Measurements from ENCODE around the gene FAM114A2.
"Not testable (repeated sequence)": the region's sequence is repeated elsewhere in the genome, so short reads cannot be mapped to it uniquely, and the experiment has no call there.

Gene FAM114A2

GRCh38 chr5:154038707-154039457 lies at the start of gene FAM114A2, which contains the start of gene MFAP3:
FAM114A2 (minus strand) TSS chr5:154038910; CDS start chr5:154034953, 3,957 bp downstream.
MFAP3 (plus strand) TSS chr5:154038967; CDS start chr5:154049723, 10,756 bp downstream.
- DNase-seq: peak; percentile 72 to 84

- DNase-seq: peak in 1 of 2 experiments; percentile 54
Observed at GRCh38 chr5:154087260-154087659, 48.5 kb upstream of the FAM114A2 start.

- DNase-seq: peak; percentile 61 to 80
Observed at GRCh38 chr5:154086641-154087040, 47.9 kb upstream of the FAM114A2 start.

GRCh38 chr5:154086146-154086545 lies 47.4 kb upstream of the FAM114A2 start:
- DNase-seq: peak; percentile 25 to 59

DNA sequence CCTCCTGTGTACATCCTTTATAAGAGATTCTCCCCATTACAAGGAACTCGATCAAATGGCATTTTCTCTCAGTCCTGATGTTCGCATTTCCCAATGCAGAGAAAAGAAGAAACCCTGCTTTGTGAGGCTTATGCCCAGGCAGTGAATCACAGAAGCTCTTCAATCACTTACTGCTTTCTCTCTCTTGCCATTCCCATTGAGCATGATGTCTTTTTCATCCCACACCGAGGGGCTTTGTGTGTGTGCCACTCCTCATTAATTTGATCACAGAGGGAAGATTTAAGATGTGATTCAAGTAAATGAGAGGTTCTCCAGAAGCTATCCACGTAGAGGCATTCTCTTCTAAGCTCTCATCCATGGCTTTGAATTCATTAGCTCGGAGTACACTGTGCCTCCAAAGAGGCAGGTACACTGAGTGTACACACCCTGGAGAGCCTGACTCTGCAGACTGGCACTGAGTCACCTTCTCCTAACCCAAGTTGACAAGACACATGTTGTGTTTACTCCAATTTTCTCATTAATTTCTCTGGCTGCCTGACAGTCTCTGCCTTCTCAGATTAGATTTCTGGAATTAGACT lies 45.4 kb upstream of the FAM114A2 start:
- no peak for DNase-seq

DNA sequence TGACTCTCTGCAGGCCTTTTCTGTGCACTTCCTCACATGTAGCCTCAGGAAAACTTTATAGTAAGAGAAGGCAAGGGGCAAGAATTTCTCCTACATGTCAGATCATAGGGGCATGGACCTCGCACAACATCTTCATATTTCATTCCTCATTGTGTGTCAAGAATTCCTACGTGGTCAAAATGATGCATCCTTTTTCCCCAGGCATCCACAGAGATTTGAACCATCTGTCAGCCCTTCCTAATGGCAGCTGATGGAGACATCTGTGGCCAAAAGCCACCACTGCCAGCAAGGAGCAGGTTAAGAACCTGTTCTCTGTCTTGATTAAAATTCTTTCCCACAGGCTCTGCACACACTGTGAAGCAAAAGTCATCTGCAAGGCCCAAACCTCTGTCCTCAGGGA lies 42.5 kb upstream of the FAM114A2 start:
- peak; percentile 25 to 51 for DNase-seq

- DNase-seq: no peak
Observed at GRCh38 chr5:154078272-154078671, 39.6 kb upstream of the FAM114A2 start.

DNA sequence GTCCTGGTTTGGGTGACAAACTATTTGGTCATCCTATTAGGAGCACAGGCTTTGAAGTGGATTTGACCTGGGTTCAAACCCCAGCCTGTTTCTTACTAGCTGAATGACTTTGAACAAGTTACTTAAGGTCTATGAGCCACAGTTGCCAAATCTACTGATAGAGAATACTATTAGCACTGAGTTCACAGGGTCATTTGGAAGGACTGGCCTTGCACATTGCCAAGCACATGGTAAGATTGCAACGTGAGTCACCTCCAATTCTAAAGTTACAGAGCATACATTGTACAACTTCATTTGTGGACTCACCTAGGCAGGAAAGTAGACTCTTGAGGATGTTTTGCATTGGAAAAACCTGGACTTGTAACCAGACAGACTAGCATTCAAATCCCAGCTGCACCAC lies 39.0 kb upstream of the FAM114A2 start:
- DNase-seq: no peak

DNA sequence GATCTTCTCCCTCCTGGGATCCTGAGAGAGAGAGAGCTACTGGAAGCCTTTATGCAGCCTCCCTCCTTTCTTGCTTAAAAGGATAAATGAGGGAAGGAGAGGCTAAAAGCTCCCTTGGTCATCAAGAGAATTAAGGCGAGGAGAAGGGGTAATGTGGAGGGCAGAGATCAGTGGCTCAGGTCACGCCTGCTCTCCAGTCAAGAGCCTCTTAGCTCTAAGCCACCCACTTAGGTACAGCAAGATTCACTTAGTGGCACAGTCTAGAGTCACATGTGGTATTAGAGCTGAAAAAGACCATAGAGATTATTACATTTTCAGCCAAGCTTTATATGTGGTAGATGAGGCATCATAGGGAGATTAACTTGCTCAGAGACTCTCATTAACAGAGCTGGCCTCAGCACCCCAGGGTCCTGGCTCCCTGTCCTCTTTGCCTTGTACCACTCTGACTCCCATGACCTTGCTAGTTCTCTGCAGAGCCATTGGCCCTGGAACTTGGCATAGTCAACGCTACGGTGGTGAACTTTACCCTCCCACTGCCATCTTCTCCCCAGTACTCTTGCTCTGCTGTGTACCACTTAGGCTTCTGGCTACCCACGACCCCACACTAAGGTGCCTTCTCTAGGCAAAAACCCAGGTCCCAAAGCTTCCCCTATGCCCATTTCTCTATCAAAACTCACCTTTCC lies 37.7 kb upstream of the FAM114A2 start:
- peak; percentile 5 to 6 for DNase-seq

DNA sequence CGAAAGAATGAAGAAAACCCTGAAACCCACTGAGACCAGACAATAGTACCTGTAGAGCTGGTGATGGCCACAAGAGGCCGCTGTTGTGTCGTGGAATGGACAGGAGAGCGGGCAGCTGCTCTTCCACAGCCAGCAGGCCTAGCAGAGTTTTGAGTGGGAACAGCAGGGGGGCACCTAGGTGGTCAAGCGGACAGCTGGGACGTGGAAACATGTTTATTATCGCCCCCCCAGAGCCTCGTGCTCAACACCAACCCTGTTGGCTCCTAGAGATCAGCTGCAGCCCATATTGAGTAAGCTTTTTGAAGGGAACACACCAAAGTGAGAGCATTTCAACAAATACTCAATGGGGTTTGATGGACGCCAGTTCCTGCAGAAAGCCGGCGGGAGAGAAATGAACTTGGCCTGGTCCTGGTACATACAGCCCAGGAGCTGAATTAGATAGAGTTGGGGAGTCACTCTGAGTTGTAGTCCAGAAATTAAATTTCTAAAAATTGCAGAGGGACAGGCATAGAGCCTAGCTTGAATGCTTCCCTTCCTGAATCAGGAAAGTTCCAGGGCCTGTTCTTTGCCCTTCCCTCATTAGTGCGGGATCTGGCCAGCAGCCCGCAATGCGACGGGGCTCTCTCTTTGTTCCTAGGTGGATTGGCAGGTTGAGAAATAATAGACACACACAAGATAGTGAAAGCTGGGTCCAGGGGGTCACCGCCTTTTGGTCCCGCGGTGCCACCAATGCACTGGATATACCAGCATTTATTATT lies 33.9 kb upstream of the FAM114A2 start:
- DNase-seq: peak; percentile 16 to 68

DNA sequence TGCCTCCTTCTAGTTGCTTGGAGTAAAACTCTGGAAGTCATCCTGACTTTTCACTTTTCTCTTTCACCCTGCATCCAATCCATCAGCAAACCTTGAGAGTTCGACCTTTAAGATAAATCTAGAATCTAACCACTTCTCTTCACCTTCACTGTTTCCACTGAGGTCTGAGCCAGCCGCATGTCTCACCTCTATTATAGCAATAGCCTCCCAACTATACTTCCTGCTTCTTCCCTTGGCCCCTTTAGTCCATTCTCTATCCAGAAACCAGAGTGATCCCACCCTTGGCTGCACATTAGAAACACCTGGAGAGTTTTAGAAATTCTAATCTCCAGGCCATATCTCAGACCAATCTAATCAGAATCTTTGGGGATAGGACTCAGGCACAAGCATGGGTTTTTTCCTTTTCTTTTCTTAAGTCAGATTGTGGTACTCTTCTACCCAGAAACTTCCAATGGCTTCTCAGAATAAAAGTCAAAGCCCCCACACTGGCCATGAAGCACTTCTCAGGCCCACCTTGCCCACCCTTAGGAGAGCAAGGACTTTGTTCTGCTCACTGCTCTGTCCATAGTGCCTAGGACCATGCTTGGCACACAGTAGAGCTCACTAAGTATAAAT lies 33.2 kb upstream of the FAM114A2 start:
- no peak for DNase-seq

GRCh38 chr5:154069854-154070253 lies 31.1 kb upstream of the FAM114A2 start:
- DNase-seq: not testable (repeated sequence)

DNA sequence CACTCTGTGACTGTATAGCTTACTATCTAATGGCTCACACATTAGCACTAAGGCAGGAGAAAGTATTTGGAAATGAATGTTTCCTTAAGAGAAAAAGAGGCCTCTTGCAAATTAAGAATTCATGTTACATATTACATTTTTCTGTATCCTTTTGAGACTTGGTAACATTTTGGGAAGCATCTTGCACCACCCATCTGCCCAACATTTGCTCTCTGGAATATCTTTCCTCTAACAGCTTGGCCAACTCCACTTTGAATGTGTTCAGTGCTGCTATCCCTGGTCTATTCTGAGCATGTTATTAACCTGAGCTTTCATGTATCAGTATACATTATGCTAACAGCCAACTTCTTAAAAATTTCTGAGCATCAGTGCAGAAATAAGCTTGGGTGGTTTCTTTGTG lies 27.3 kb upstream of the FAM114A2 start:
- DNase-seq: no peak

DNA sequence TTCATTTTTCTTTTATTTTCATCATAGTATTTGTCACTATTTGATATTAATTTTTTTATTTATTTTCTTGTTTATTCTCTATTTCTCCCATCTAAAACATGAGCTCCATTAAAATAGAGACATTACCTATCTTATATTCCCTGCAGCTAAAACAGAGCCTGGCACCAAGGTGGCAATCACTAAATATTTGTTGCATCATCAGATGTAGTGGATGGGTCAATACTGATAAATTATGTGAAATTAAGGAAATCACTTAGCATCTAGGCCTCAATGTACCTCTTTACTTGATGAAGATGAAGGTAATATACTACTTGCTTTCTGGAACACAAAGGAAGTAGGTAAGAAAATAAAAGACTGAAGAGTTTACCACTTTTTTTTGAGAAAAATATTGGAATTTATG lies 24.7 kb upstream of the FAM114A2 start:
- DNase-seq: no peak

DNA sequence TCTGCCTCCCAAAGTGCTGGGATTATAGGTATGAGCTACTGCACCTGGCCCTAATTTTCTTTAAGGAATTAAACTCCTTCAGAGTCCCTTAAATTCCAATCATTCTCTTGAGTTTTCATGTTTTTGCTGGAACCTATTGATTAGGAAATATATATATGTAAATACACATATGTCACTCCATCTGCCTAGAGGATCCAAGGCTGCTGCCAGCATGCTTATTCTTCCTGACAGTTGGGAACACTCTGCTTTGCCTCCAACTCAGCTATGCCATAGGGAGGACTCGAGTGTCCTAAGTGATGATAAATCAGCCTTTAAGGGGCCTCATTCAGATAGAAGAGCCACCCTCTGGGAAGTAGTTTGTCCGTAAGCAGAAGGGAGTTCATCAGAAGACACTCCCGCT lies 21.9 kb upstream of the FAM114A2 start:
- peak; percentile 9 to 69 for DNase-seq

- no peak for DNase-seq
Observed at GRCh38 chr5:154059583-154059982, 20.9 kb upstream of the FAM114A2 start.

DNA sequence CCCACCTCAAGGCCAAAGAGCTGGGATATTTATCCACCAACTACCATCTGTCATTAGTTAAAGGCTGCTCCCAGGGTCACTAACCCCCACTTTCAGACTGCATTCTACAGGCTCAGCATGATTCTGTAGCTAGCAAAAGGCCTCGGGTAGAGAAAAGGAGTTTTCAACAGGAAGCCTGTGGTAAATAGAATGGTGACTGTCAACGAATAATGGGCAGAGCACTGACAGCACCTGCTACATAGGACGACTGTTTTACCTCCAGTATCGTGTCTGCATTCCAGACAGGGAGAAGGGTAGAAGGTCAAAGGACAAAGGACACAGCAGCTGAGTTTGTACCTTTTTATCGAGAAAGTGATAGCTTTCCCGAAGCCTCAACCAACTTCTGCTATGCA lies 20.3 kb upstream of the FAM114A2 start:
- no peak for DNase-seq

- peak; percentile 37 to 67 for DNase-seq
Observed at GRCh38 chr5:154058055-154059038, 19.6 kb upstream of the FAM114A2 start.

DNA sequence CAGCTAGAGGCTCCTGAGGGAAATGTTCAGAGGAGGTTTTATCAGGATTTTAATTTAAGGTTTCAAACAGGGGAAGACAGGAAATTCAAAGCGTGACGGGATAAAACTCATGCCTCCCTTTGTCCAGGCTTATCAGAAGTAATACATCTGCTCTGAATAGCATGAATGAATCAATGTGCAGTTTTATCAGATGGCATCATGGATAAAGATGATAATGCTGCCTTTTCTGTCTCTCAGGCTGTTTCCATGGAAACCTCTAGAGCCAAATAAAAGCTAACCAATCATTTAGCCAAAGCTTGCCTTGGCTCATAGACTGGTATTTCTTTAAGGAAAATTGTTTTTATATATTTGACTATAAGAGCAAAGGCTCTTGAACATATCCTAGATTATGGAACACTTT lies 16.5 kb upstream of the FAM114A2 start:
- DNase-seq: no peak

GRCh38 chr5:154053468-154053867 lies 14.8 kb upstream of the FAM114A2 start:
- no peak for DNase-seq

- DNase-seq: no peak
Observed at GRCh38 chr5:154049636-154050035, 10.9 kb upstream of the FAM114A2 start.

All from NCI-H524 (cell line).